MV-4-11 (cell line): ENCODE data around the gene EXOC1L.

Experiments
- DNase-seq: peaks from one replicate; lab custom pipeline; 2025; lab: John Stamatoyannopoulos, UW

The EXOC1L gene

DNA sequence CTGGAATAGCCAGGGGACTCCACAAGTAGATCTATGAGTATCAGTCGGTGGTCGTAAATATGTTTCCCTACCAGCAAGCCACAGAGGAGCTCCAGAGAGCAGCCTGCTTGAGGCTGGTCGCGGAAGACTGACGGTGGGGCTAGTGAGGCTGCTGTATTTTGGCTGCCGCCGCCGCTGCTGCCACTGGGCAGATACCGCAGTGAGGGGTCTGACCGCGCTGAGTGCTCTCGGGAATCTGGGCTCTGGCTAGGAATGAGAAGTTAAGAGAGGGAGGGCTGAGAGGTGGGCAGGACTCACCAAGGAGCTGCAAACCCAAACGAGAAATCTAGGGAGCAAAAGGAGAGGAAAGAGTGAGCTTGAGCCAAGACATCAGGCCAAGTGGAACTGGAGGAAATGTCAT, at the start of gene EXOC1L:
Gene EXOC1L, plus strand, starts transcription at position 157 of the 400 bp plus-strand sequence. Its CDS starts 237 bp downstream, at position 394.
- DNase-seq, result no peak

DNA sequence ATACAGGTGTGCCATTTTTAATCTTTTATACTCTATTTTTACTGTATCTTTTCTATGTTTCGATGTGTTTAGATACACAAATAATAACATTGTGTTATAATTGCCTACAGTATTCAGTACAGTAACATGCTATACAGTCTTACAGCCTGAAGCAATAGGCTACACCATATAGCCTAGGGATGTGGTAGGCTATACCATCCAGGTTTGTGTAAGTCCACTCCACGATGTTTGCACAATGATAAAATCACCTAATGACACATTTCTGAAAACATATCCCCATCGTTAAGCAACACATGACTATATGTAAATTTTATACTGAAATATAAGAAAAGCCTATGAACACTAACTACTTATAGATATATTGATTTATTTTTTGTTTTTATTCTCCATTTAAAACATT, 48.9 kb upstream of the EXOC1L start:
- DNase-seq, result no peak

GRCh38 chr4:55781341-55781740, 38.2 kb upstream of the EXOC1L start:
- DNase-seq, result no peak

GRCh38 chr4:55781812-55782211, 37.8 kb upstream of the EXOC1L start:
- no peak for DNase-seq

GRCh38 chr4:55783584-55783983, 36.0 kb upstream of the EXOC1L start:
- DNase-seq, result no peak

DNA sequence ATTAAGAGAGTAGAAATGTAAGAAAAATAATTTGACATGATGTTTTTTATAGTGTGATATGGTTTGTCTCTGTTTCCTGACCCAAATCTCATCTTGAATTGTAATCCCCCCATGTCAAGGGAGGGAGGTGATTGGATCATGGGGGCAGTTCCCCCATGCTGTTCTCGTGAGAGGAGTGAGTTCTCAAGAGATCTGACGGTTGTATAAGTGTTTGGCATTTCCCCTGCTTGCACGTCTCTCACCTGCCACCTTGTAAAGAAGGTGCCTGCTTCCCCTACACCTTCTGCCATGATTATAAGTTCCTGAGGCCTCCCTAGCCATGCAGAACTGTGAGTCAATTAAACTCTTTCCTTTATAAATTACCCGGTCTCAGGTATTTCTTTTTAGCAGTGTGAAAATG, 34.8 kb upstream of the EXOC1L start:
- no peak for DNase-seq

DNA sequence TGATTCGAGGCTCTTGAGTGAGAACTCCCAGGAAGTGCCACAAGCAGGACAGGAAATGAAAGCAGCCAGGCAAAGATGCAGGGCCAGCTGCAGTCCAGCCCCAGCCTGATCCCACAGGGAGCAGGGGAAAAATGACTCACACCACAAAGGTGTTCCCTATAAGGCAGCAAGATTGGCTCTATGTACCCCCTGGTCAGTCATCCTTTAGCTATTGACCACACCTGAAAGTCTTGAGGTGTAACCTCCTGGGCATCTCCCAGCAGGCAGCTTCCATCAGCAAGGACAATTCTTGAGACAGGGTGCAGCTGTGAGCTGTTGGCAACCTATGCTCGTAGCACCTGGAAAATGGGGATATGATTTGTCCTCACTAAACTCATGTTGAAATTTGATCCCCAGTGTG, 27.9 kb upstream of the EXOC1L start:
- no peak for DNase-seq

DNA sequence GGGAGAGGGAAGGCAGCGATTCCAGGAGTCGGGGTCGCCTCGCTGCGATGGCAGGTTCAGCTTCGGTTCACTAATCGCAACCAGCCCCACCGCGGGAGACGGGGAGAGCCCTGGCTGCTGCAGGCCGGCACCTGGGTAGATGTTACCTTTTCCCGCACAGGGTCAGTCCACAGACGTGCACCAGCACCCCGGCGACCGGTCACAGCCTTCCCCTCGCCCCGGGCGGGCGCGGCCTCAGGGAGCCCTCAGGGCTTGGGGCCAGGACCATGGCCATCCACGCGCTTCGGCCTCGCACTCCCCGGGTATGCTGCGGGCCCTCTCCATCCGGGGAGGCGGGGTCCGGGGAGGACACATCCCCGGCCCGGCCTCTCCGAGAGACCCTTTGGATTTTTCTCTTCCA, 26.1 kb upstream of the EXOC1L start:
- no peak for DNase-seq

- DNase-seq, result no peak
These were observed 25.5 kb upstream of the EXOC1L start for GRCh38 chr4:55794053-55794452.

DNA sequence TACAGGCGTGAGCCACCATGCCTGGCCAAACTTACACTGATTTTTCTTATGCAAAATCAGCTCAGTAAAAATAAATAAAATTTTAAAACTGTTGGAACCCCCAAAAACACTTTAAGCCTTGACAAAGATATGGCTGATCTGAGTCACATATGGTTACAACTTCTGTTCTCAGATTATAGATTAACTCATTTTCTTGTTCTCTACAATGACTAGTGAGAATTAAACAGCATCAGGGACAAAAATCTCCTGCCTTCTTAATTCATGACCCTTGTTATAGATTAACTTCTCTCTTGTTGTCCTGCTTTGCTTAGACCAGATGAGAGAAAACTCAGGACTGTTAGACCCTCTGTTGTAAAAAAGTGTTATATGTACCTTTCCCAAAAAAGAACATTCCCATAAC, 24.2 kb upstream of the EXOC1L start:
- no peak for DNase-seq

GRCh38 chr4:55801498-55801897, 18.1 kb upstream of the EXOC1L start:
- DNase-seq, result no peak

GRCh38 chr4:55807556-55807955, 12.0 kb upstream of the EXOC1L start:
- DNase-seq, result no peak

DNA sequence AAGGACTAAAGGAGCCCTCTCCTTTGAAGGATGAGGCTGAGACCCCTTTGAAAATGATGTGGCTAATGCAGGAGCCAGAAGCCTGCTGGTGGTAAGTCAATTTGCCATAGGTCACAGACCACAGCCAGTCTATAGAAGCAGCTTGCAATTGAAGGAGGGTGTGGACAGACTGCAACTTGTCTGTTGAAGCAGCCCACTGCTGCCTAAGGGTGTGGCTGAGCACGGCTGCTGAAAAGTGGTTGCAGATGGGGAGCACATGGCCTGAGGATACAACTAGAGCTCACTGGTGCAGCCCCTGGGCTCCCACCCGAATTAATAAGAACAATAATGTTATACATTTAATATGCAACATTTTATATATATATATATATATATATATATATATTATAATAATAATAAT, 11.4 kb upstream of the EXOC1L start:
- no peak for DNase-seq

- DNase-seq, result no peak
These were observed 11.0 kb upstream of the EXOC1L start for GRCh38 chr4:55808632-55809031.

- DNase-seq, result no peak
These were observed 1.9 kb upstream of the EXOC1L start for GRCh38 chr4:55817691-55818090.

DNA sequence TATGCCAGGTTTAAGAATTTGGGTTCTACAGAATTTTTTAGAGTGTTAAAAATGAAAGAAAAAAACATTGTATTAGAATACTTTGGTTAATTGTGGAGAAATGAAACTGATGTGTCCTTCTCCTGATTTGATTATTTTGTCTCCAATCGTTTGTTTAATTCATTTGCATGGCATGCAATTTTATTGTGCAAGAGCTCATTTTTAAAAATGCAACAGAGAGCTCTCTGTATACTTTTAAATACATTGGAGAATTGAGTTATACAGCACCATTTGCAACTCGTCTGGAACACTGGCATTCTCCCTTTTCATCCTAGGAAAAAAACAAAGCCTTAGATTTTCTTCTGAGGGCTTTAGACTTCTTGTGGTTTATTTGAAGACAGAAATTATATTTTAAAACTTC, 689 bp downstream of the EXOC1L start:
- DNase-seq, result no peak

GRCh38 chr4:55822329-55822728, 2.7 kb downstream of the EXOC1L start:
- no peak for DNase-seq

GRCh38 chr4:55824865-55825264, 5.3 kb downstream of the EXOC1L start:
- no peak for DNase-seq

GRCh38 chr4:55826986-55827385, 7.4 kb downstream of the EXOC1L start:
- no peak for DNase-seq

GRCh38 chr4:55827582-55827981, 8.0 kb downstream of the EXOC1L start:
- no peak for DNase-seq

DNA sequence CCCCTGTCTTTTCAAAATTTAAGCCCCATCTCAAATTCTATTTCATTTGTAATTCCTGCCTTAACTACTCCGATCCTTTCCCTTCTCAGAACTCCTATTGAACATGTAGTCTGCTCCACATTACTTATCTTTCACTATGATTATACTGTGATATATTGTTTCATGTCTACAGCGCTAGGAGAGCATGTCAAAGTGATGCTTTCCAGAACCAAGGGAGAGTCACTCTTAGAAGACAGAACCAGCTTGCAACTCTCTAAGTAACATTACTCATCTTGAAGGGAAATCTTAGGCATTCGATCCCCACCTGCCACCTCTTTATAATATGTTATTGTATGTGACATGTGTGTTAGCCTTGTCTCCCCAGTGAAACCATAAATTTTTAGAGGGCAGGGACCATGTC, 10.5 kb downstream of the EXOC1L start:
- no peak for DNase-seq

DNA sequence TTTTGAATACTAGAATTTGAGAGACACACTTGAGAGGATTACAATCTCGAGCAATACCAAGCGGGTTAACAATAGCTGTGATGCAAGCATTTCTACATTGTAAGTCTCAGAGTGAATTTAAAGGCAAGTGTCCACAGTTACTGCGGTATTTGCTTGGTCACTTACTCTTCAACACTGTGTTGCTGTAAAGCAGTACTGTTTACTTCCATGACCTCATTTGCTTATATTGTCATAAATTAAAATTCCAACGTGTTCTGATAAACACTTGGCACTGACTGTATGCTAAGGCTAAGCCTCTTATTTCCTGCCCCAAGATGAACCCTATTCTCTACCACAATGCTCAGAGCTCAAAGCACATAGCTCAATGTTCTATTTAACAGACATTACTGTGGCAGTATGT, 11.1 kb downstream of the EXOC1L start:
- no peak for DNase-seq

DNA sequence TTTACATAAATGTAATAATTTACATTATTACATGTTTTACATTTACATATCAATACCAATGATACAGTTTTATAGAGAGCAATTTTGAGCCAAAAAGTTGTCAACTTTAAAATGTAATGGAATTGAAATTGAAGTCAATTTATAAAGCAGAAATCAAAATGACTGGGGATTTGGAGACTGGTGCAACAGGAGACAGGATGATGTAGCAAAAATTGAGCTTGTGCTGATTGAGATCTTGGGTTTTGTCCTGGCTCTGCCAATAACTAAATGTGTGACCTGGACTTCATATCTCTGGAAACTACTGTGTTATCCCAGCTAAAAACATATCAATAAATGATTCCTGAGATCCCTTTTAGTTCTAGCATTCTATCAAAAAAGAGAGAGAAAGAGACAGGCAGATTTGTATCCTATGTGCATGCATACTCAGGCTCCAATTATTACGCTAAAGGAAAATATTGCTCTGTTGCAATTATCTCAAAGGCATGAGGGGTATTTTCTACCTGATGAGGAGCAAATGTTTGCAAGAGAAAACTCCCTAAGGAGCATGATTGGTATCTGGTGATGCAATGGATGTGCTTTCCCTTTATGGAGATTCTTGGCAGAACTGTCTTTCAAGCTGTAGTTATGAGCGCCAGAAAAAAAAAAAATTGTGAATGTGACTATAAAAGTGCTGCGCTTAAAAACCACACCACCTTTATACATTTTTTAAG, 14.7 kb downstream of the EXOC1L start:
- no peak for DNase-seq

- no peak for DNase-seq
These were observed 18.3 kb downstream of the EXOC1L start for GRCh38 chr4:55837903-55838302.

DNA sequence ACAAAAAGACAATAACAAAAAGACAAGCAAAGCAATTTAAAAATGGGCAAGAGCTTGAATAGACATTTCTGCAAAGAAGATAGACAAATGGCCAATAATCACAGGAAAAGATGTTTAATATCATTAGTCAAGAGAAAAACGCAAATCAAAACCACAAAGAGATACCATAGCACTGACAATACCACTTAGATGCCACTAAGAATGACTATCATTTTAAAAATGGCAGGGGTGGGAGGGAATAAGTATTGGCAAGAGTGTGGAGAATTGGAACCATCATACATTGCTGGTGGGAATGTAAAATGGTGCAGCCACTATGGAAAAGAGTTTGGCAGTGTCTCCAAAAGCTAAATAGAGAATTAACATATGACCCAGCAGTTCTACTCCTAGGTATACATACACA, 18.8 kb downstream of the EXOC1L start:
- DNase-seq, result no peak
